Type B pancreatic cell (in vitro differentiated cells): ENCODE measurements around the gene USP34. TPM values are rescaled to one million over a fixed set of nuclear protein-coding genes. Genes with fewer than 3 reads are reported as not detected.

Experiments
- DNase-seq: peaks from one replicate; pipeline ENCODE4 v3.0.0; 2021; ENCODE audit warnings: mixed read lengths; ENCODE audit not compliant: unreplicated experiment; ENCODE audit errors: extremely low spot score
- H3K27ac Mint-ChIP-seq: 2 replicates; pipeline ENCODE4 v1.8.0; 2021; ENCODE audit warnings: mild to moderate bottlenecking, mixed read lengths
- H3K27me3 Mint-ChIP-seq: 2 replicates; pipeline ENCODE4 v1.8.0; 2021; ENCODE audit warnings: mixed read lengths
- H3K36me3 Mint-ChIP-seq: 2 replicates; pipeline ENCODE4 v1.8.0; 2021; ENCODE audit warnings: mixed read lengths
- H3K4me1 Mint-ChIP-seq: one replicate; pipeline ENCODE4 v1.8.0; 2021; ENCODE audit warnings: mixed read lengths; ENCODE audit not compliant: unreplicated experiment
- H3K4me3 Mint-ChIP-seq: 2 replicates; pipeline ENCODE4 v1.8.0; 2021; ENCODE audit warnings: mild to moderate bottlenecking, mixed read lengths
- H3K9me3 Mint-ChIP-seq: 2 replicates; pipeline ENCODE4 v1.8.0; 2021; ENCODE audit warnings: mixed read lengths
- CTCF ChIP-seq: fragments of 200-600 bp; sonication (generic); conservative IDR thresholded peaks from 2 replicates; pipeline ENCODE4 v1.5.0; 2021; ENCODE audit warnings: antibody characterized with exemption, mild to moderate bottlenecking
- total RNA-seq: library from RNA; stranded (reverse); gene quantifications from 2 replicates; pipeline ENCODE4 v1.2.1, GENCODE V29; 2021; ENCODE audit warnings: low replicate concordance

Gene USP34
- total RNA-seq, 1 donor from 2014 or later, result 94.7 TPM

DNA sequence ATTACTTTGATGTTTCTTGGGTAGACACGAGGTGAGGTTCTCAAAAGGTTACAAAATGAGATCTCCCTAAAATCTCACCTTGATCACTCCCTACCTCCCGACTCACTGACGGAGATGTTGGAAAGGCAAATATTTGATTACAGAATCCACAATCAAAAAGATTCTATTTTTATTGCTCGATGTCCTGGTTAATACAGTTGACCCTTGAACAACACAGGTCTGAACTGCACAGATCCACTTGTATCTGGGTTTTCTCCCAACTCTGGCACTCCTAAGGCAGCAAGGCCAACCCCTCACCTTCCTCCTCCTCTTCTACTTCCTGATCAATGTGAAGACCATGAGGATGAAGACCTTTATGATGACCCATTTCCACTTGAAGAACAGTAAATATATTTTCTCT, 183.6 kb downstream of the USP34 start:
- no peak for TF ChIP-seq CTCF
- H3K36me3 Mint-ChIP-seq, result peaks cover 19% of the 10 kb centered on the region
- no peaks in the 10 kb centered on the region for H3K27me3 Mint-ChIP-seq
- no peak for DNase-seq
- H3K27ac Mint-ChIP-seq, result no peak overlapping the region
- no peak overlapping the region for H3K4me3 Mint-ChIP-seq
- no peaks in the 10 kb centered on the region for H3K9me3 Mint-ChIP-seq
- H3K4me1 Mint-ChIP-seq, result no peaks in the 10 kb centered on the region

- Mint-ChIP-seq H3K4me3 (no peak overlapping the region), H3K4me1 (no peaks in the 10 kb centered on the region), H3K36me3 (peaks cover 21% of the 10 kb centered on the region), H3K9me3 (no peaks in the 10 kb centered on the region), H3K27ac (no peak overlapping the region), H3K27me3 (no peaks in the 10 kb centered on the region)
- DNase-seq, result no peak
- TF ChIP-seq CTCF, result no peak
These were observed 187.3 kb downstream of the USP34 start for GRCh38 chr2:61283443-61284160.

DNA sequence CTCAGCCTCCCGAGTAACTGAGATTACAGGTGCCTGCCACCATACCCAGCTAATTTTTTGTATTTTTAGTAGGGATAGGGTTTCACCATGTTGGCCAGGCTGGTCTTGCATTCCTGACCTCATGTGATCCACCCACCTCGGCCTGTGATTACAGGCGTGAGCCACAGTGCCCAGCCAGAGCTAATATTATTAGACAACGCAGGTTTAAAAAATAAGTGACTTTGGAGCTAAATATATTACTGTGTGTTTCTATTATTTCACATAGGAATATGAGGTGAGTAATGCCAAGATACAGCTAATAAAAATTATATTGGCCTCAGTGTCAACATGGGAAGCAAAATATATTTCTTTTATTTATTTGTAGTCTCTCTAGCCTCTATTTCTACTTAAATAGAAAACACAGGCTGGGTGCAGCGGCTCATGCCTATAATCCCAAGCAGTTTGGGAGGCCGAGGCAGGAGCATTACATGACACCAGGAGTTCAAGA, 188.7 kb downstream of the USP34 start:
- Mint-ChIP-seq H3K36me3 (peaks cover 29% of the 10 kb centered on the region), H3K27ac (no peak overlapping the region), H3K9me3 (peaks cover 4% of the 10 kb centered on the region), H3K4me1 (no peaks in the 10 kb centered on the region), H3K27me3 (no peaks in the 10 kb centered on the region), H3K4me3 (no peak overlapping the region)
- no peak for TF ChIP-seq CTCF
- DNase-seq, result no peak

GRCh38 chr2:61281321-61281720, 189.6 kb downstream of the USP34 start:
- Mint-ChIP-seq H3K36me3 (peaks cover 32% of the 10 kb centered on the region), H3K4me1 (no peaks in the 10 kb centered on the region), H3K27ac (no peak overlapping the region), H3K27me3 (no peaks in the 10 kb centered on the region), H3K4me3 (no peak overlapping the region), H3K9me3 (peaks cover 4% of the 10 kb centered on the region)
- no peak for DNase-seq
- no peak for TF ChIP-seq CTCF

DNA sequence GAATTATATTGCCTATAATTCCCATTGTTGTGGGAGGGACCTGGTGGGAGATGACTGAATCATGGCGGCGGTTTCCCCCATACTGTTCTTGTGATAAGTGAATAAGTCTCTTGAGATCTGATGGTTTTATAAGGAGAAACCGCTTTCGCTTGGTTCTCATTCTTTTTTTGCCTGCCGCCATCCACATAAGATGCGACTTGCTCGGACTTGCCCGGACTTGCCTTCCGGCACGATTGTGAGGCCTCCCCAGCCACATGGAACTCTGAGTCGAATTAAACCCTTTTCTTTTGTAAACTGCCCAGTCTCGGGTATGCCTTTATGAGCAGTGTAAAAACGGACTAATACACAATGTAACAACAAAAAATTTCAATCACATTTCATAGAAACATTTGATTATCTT, 193.1 kb downstream of the USP34 start:
- H3K4me3 Mint-ChIP-seq, result no peak overlapping the region
- no peaks in the 10 kb centered on the region for H3K27me3 Mint-ChIP-seq
- DNase-seq, result no peak
- TF ChIP-seq CTCF, result no peak
- no peaks in the 10 kb centered on the region for H3K4me1 Mint-ChIP-seq
- peaks cover 32% of the 10 kb centered on the region for H3K36me3 Mint-ChIP-seq
- H3K9me3 Mint-ChIP-seq, result peaks cover 4% of the 10 kb centered on the region
- H3K27ac Mint-ChIP-seq, result peak overlapping the region; percentile 65
